GM13977 (cell line): ENCODE measurements around the gene TEAD1.

Source experiments
- DNase-seq: peaks from one replicate; pipeline ENCODE4 v3.0.0; 2012; ENCODE audit warnings: low spot score
- in situ Hi-C: fragments of 300-500 bp; cut with MboI; formaldehyde crosslinking; loops from one replicate; pipeline ENCODE4 v1.12.0; 2022; ENCODE audit warnings: low sequenced_read_pairs, low pct_unique_long_range_greater_than_20kb, mixed read lengths, inconsistent platforms; ENCODE audit not compliant: unreplicated experiment
- TF ChIP-seq, protein P1 (sequence below): IDR thresholded peaks from 2 replicates; pipeline ENCODE4 v1.5.1; 2012; ENCODE audit warnings: mild to moderate bottlenecking, control low read depth; ENCODE audit not compliant: insufficient read depth; ENCODE audit errors: extremely low read depth, missing control alignments

TEAD1 gene

DNA sequence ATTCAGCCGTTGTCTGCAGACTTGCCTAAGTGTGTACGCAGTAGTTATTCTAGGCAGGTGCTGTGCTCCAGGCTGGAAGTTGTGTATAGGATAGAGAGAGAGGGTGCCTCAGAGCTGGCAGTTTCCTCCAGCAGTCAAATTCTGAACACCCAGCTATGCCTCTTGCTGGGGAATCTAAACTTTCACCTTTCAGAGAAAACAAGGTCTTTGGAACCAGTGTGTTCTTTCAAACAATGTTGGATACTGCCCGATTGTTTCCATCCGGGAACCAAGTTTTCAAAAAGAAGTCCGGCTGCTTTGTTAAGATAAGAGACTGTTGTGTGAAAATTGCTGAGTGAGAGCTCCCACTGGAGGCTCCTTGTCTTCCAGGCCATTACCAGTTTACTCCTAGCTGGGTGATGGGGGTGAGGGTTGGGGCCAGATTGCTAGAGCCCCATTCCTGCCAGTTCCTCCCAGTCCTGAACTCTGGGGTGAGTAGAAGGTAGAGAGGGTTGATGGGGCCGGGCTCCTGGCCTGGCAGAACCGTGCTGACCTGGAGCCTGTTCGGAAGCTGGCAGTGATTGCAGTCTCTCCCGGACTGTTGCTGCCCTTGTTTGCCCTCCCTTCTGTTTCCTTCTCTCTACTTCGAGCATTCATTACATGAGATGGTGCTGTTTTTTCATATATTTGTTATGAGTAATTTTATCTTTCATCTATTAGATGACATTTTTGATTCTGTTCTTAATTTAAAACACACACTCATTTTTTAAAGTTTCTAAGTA lies 150.2 kb downstream of the TEAD1 start:
- in situ Hi-C loops, result no loop called here
- TF ChIP-seq, protein P1, sequence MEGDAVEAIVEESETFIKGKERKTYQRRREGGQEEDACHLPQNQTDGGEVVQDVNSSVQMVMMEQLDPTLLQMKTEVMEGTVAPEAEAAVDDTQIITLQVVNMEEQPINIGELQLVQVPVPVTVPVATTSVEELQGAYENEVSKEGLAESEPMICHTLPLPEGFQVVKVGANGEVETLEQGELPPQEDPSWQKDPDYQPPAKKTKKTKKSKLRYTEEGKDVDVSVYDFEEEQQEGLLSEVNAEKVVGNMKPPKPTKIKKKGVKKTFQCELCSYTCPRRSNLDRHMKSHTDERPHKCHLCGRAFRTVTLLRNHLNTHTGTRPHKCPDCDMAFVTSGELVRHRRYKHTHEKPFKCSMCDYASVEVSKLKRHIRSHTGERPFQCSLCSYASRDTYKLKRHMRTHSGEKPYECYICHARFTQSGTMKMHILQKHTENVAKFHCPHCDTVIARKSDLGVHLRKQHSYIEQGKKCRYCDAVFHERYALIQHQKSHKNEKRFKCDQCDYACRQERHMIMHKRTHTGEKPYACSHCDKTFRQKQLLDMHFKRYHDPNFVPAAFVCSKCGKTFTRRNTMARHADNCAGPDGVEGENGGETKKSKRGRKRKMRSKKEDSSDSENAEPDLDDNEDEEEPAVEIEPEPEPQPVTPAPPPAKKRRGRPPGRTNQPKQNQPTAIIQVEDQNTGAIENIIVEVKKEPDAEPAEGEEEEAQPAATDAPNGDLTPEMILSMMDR, result no peak
- DNase-seq, result no peak

DNA sequence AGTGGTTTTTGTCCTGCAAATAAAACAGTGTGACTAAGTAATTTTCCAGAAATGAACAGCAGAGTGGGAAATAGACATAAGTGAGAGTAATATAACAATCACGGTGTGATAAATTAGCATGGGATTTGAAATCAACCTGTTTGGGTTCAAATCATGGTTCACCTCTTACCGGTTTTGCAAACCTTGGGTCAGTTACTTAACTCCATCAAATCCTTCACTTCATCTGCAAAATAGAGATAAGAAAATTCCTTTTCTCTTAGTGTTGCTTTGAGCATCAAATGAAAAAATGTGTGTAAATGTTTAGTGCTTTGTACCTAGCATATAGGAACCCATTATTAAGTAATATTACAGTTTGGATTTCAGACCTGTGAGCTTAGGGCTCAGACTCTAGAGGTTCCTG lies 152.2 kb downstream of the TEAD1 start:
- DNase-seq, result no peak
- in situ Hi-C loops, result no loop called here

DNA sequence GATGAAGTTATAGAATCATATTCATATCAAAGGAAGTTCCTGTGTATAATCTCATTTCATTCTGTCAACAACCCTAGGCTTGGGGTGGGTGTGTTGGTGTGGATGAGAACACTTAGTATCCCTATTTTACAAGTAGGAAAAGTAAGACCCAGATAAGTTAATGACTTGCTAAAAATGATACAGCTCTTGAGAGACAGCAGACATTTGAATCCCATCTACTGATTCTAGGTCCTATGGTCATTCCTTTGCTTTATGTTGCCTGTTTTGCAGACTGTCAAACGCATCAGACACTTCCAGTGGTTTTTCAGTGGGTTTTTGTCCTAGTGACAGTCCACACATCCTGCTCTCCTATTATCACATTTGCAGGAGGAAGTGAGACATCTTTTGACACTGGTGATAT lies 153.1 kb downstream of the TEAD1 start:
- TF ChIP-seq, protein P1, result no peak
- no peak for DNase-seq
- in situ Hi-C loops, result no loop called here

More for the DNA sequence above, 152.2 kb downstream of the TEAD1 start:
- TF ChIP-seq, protein P1, result no peak

DNA sequence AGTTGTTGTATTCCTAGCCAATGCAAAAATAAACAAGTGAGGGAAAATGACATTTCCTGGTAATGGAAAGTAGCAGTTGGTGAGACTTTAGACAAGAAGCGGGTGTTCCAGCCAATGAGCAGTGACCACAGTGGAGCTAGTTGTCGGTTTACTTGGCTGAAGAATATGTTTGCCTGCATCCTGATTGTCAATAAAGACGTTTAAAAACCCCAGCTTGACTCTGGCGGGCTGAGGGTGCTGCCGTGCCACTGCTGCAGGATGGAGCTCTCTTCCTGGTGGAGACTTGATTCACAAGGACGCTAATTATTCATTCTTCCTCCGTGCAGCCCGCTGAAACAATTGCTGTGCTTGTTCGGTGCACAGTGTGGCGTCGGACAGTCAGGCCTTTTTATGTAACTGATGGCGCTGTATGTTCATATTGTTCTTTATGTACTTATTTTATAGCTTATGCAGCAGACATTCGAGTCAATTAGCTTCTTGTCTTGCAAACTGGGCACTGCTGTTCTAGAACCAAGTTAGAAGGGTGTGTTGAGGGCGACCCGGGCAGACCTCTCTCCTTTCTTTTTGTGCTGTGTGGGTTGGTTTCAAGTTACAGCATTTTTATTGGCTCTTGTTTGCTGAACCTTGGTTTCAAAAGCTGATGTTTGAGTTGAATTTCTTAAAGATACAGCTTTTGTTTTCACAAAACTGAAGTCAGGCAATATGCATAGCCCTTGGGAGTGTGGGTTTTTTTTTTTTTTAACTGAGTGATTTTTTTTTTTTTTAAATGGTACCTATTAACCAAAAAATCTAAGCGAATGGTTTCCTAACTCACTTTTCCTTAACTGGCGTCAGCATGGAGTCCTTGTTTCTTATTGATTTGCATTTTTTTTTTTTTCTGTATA lies 153.9 kb downstream of the TEAD1 start:
- TF ChIP-seq, protein P1, result no peak
- peak; percentile 15 for DNase-seq
- in situ Hi-C loops, result no loop called here

DNA sequence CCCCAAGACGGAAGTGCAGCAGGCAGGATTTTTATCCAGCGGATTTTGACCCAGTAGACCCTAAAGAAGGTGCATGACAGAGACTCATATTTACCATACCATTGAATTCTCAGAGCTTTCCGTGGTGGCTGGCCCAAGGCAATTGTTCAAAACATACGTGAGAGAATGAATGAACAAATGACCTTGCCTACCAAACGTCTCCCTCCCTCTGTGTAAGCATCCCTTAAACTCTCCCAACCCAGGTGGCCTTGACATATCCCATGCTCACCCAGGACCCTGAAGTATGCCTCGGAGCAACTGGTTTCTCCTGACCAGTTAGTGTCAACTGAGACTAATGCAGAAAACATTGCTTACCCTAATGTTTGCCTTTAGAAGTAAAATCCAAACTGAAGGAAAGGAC lies 154.9 kb downstream of the TEAD1 start:
- DNase-seq, result no peak
- TF ChIP-seq, protein P1, result no peak
- in situ Hi-C loops, result no loop called here

DNA sequence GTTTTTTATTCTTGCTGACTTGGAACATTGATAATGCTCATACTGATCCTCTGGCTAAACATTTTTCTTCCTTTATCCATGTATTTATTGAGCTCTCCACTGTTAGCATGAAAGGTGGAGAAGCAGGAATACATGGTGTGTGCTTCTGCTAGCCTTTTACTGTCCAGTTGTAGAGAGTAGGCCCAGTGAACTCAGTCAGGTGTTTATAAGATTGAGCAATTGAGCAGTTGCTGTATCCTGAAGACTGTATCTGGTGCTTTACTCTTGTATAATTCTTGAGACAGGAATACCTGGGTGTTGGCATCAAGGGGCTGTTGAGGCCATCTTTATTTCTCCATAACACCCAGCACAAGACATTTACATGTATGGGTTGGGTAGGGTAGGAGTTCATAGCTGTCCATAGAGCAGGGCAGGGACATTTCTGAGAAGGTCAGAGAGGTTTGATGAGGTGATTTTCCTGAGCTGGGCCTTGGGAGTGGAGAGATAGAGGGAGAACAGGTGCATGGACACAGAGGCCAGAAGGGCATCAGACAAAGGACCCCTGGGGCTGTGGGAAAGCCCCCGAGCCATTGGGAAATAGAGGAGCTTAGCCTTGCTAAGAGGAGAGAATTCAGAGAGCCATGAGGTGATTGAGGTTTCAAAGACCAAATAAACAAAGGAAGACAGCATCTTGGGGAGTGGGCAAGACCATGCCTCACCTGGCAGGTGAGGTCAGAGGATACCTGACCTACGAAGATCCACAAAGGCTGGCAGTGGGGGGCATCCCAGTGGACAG lies 155.5 kb downstream of the TEAD1 start:
- no peak for DNase-seq
- TF ChIP-seq, protein P1, result no peak
- in situ Hi-C loops, result no loop called here
